SK-N-SH treated with all-trans-retinoic acid at 6 μM for 48 hours (cell line): ENCODE data around the gene A3GALT2.

Experiments
- ATAC-seq: fragments of 200-7000 bp; cut with Tn5 transposase; 3 replicates; pipeline ENCODE4 v1.9.1; 2020; ENCODE audit warnings: mild to moderate bottlenecking, moderate library complexity
- ARNTL ChIP-seq: fragments of 450-650 bp; formaldehyde crosslinking; IDR thresholded peaks from 2 replicates; pipeline ENCODE4 v1.5.0; 2020; ENCODE audit warnings: low read depth, mild to moderate bottlenecking, moderate library complexity, borderline replicate concordance
- BACH2 ChIP-seq: fragments of 250-450 bp; sonication (Bioruptor Pico); IDR thresholded peaks from 2 replicates; pipeline ENCODE4 v1.9.0; 2021; ENCODE audit warnings: mild to moderate bottlenecking, borderline replicate concordance
- CREB5 ChIP-seq: fragments of 250-450 bp; sonication (Bioruptor Pico); IDR thresholded peaks from 2 replicates; pipeline ENCODE4 v1.5.1; 2020; ENCODE audit warnings: low read depth, mild to moderate bottlenecking, moderate library complexity
- CSRNP3 ChIP-seq: fragments of 250-450 bp; sonication (Bioruptor Pico); IDR thresholded peaks from 2 replicates; pipeline ENCODE4 v1.5.1; 2021; ENCODE audit warnings: mild to moderate bottlenecking, moderate library complexity
- ESRRG ChIP-seq: fragments of 250-450 bp; sonication (Bioruptor Pico); IDR thresholded peaks from 2 replicates; pipeline ENCODE4 v1.6.1; 2021; ENCODE audit warnings: mild to moderate bottlenecking
- GLIS3 ChIP-seq: fragments of 250-450 bp; sonication (Bioruptor Pico); IDR thresholded peaks from 2 replicates; pipeline ENCODE4 v1.5.0; 2020; ENCODE audit warnings: mild to moderate bottlenecking, moderate library complexity
- ISL1 ChIP-seq: fragments of 250-450 bp; sonication (Bioruptor Pico); IDR thresholded peaks from 2 replicates; pipeline ENCODE4 v2.1.2; 2022; ENCODE audit warnings: mild to moderate bottlenecking, moderate library complexity
- OSR1 ChIP-seq: fragments of 250-450 bp; sonication (Bioruptor Pico); IDR thresholded peaks from 2 replicates; pipeline ENCODE4 v1.8.0; 2022; ENCODE audit warnings: moderate library complexity, mild to moderate bottlenecking, inconsistent platforms
- PATZ1 ChIP-seq: fragments of 250-450 bp; sonication (Bioruptor Pico); IDR thresholded peaks from 2 replicates; pipeline ENCODE4 v1.8.0; 2020; ENCODE audit warnings: mild to moderate bottlenecking, moderate library complexity, borderline replicate concordance
- POU6F1 ChIP-seq: fragments of 250-450 bp; sonication (Bioruptor Pico); IDR thresholded peaks from 2 replicates; pipeline ENCODE4 v1.8.0; 2021; ENCODE audit warnings: low read depth, mild to moderate bottlenecking, moderate library complexity, borderline replicate concordance
- PPARA ChIP-seq: fragments of 250-450 bp; sonication (Bioruptor Pico); IDR thresholded peaks from 2 replicates; pipeline ENCODE4 v1.5.0; 2020; ENCODE audit warnings: mild to moderate bottlenecking, borderline replicate concordance
- RARB ChIP-seq: fragments of 250-450 bp; sonication (Bioruptor Pico); IDR thresholded peaks from 2 replicates; pipeline ENCODE4 v1.8.0; 2021; ENCODE audit warnings: mild to moderate bottlenecking, moderate library complexity
- SNAI2 ChIP-seq: fragments of 250-450 bp; sonication (Bioruptor Pico); IDR thresholded peaks from 2 replicates; pipeline ENCODE4 v1.5.0; 2020; ENCODE audit warnings: mild to moderate bottlenecking, moderate library complexity
- TCF4 ChIP-seq: fragments of 250-450 bp; sonication (Bioruptor Pico); IDR thresholded peaks from 2 replicates; pipeline ENCODE4 v1.8.0; 2021; ENCODE audit warnings: mild to moderate bottlenecking, moderate library complexity, borderline replicate concordance
- TOX ChIP-seq: fragments of 250-450 bp; sonication (Bioruptor Pico); IDR thresholded peaks from 2 replicates; pipeline ENCODE4 v1.8.0; 2021; ENCODE audit warnings: mild to moderate bottlenecking, moderate library complexity, borderline replicate concordance
- TSHZ2 ChIP-seq: fragments of 250-450 bp; sonication (Bioruptor Pico); IDR thresholded peaks from 2 replicates; pipeline ENCODE4 v1.5.0; 2020; ENCODE audit warnings: mild to moderate bottlenecking, moderate library complexity
- ZC3H10 ChIP-seq: fragments of 250-450 bp; sonication (Bioruptor Pico); IDR thresholded peaks from 2 replicates; pipeline ENCODE4 v1.5.1; 2021; ENCODE audit warnings: mild to moderate bottlenecking, moderate library complexity
- ZFP3 ChIP-seq: fragments of 250-450 bp; sonication (Bioruptor Pico); IDR thresholded peaks from 2 replicates; pipeline ENCODE4 v1.5.0; 2020; ENCODE audit warnings: mild to moderate bottlenecking, moderate library complexity
- ZFP30 ChIP-seq: fragments of 450-650 bp; formaldehyde crosslinking; IDR thresholded peaks from 2 replicates; pipeline ENCODE4 v1.5.0; 2022; ENCODE audit warnings: mild to moderate bottlenecking, moderate library complexity
- ZNF565 ChIP-seq: fragments of 450-650 bp; formaldehyde crosslinking; conservative IDR thresholded peaks from 2 replicates; pipeline ENCODE4 v1.5.0; 2020; ENCODE audit warnings: low read depth, mild to moderate bottlenecking, moderate library complexity
- ZNF70 ChIP-seq: fragments of 450-650 bp; formaldehyde crosslinking; IDR thresholded peaks from 2 replicates; pipeline ENCODE4 v1.5.0; 2020; ENCODE audit warnings: mild to moderate bottlenecking, moderate library complexity
- ZNF8 ChIP-seq: fragments of 450-650 bp; formaldehyde crosslinking; IDR thresholded peaks from 2 replicates; pipeline ENCODE4 v1.5.0; 2020; ENCODE audit warnings: mild to moderate bottlenecking, moderate library complexity

A3GALT2 gene

GRCh38 chr1:33348676-33349080, 27.8 kb upstream of the A3GALT2 start:
- TF ChIP-seq TSHZ2 (no peak), RARB (CRISPR knock-in tag) (no peak), CSRNP3 (CRISPR knock-in tag) (no peak), POU6F1 (CRISPR knock-in tag) (no peak), ZNF70 (no peak), BACH2 (CRISPR knock-in tag) (no peak), PPARA (CRISPR knock-in tag) (no peak), PATZ1 (CRISPR knock-in tag) (no peak), ZFP3 (no peak), ZNF8 (CRISPR knock-in tag) (no peak), ARNTL (CRISPR knock-in tag) (no peak), SNAI2 (CRISPR knock-in tag) (no peak), CREB5 (no peak)
- TF ChIP-seq, all 23 proteins: peak for 0
- ATAC-seq = peak; percentile 5; the same call in 2 of the 3 replicates

- ATAC-seq = no peak; the same call in 2 of the 3 replicates
- TF ChIP-seq ZFP3 (no peak), ARNTL (CRISPR knock-in tag) (no peak), SNAI2 (CRISPR knock-in tag) (no peak), POU6F1 (CRISPR knock-in tag) (no peak), GLIS3 (CRISPR knock-in tag) (no peak), CSRNP3 (CRISPR knock-in tag) (no peak), TOX (CRISPR knock-in tag) (no peak), ZFP30 (no peak), PATZ1 (CRISPR knock-in tag) (no peak), ZC3H10 (CRISPR knock-in tag) (no peak), ISL1 (CRISPR knock-in tag) (no peak), ZNF70 (no peak), OSR1 (CRISPR knock-in tag) (no peak), TSHZ2 (no peak), ESRRG (CRISPR knock-in tag) (no peak), TCF4 (no peak), ZNF8 (CRISPR knock-in tag) (no peak), ZNF565 (CRISPR knock-in tag) (no peak)
Measured at GRCh38 chr1:33348194-33348593, 27.3 kb upstream of the A3GALT2 start.
